Adrenal gland (tissue), 5 donors: Measurements from ENCODE around the gene NPAS4.

Experiments used
- POLR2A ChIP-seq, 2 donors: fragments of 450-650 bp; IDR thresholded peaks; one replicate each; pipeline ENCODE4 v1.6.1; 2017; ENCODE audit warnings: antibody characterized with exemption in 2 of 2, mild to moderate bottlenecking in 2 of 2, moderate library complexity in 1 of 2
- TF ChIP-seq, protein P1 (sequence below), 6 experiments: fragments of 450-650 bp in 4 of 6; fragments of 200-600 bp in 2 of 6; sonication (generic) in 1 of 6; IDR thresholded peaks; 1 replicate in 5 of 6; 2 replicates in 1 of 6; pipeline versions ENCODE4 v1.5.1 to v1.8.0; 2016 to 2021; ENCODE audit warnings: antibody characterized with exemption in 6 of 6, mild to moderate bottlenecking in 2 of 6, moderate library complexity in 1 of 6
- donor health status: DM: no; HTN: no; CAD: no.

GRCh38 chr11:66447012-66447411, 26.2 kb downstream of the NPAS4 start:
- TF ChIP-seq, protein P1, sequence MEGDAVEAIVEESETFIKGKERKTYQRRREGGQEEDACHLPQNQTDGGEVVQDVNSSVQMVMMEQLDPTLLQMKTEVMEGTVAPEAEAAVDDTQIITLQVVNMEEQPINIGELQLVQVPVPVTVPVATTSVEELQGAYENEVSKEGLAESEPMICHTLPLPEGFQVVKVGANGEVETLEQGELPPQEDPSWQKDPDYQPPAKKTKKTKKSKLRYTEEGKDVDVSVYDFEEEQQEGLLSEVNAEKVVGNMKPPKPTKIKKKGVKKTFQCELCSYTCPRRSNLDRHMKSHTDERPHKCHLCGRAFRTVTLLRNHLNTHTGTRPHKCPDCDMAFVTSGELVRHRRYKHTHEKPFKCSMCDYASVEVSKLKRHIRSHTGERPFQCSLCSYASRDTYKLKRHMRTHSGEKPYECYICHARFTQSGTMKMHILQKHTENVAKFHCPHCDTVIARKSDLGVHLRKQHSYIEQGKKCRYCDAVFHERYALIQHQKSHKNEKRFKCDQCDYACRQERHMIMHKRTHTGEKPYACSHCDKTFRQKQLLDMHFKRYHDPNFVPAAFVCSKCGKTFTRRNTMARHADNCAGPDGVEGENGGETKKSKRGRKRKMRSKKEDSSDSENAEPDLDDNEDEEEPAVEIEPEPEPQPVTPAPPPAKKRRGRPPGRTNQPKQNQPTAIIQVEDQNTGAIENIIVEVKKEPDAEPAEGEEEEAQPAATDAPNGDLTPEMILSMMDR (IDR thresholded peaks at IDR 0.05), result no peak
- no peak for TF ChIP-seq POLR2A (IDR thresholded peaks at IDR 0.05)
